Stimulated activated naive CD4-positive, alpha-beta T cell treated with Interleukin-2 at 50 U/mL for 16 hours (primary cell): ENCODE results near the gene KRT71.
"Not testable (repeated sequence)": the region's sequence is repeated elsewhere in the genome, so short reads cannot be mapped to it uniquely, and the experiment has no call there.

Experiments used
- DNase-seq: peaks from one replicate; lab custom pipeline; 2025; lab: John Stamatoyannopoulos, UW

The KRT71 gene

DNA sequence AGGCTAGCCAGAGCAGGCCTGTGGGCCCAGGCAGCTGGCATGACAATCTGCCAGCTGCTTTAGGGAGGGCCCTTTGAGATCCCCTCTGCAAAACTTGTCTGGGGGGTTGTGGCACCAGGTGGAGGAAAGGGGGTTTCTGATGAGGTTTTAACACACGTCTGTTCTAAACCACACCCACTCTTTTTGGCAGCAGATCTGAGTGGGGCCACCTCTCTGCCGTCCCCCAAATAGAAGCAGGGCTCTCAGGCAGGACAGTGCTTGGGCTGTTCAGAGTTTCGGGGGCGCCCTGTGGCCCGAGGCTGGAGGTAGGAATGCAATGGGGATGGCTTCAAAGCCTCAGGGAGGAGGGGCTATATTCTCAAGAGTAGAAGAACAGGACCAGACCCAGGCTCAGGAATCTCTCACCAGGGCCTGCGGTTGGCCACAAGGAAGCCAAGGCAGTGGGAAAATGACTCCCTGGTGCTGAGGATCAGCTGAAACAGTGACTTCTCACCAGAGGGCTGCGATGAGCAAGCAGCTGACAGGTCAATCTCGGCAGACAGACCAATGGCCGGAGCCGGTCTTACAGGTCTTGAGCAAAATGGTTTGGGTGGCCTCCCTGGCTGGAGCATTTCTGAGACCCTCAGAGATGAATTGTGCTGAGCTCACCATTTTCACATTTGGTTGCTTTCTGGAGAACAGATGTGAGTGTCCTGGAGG is 31.2 kb downstream of the KRT71 start:
- DNase-seq = no peak

DNA sequence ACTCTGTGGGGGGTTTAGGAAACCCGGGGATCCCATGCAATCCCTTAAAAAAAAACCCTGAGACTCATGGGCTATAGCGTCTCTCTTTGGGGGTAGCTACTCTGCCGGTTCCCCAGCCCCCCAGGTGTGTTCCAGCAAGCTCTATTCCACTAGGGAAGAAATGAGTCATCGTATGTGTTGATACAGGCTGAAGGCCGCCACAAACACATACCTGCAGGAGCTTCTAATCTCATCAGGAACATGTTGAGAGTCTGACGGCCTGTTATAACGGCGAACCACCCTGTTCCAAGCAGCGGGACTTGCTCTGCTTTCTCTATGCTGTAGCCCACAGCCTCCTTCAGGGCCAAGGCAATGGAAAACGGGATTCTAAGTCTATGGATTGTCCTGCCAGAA is 31.8 kb downstream of the KRT71 start:
- DNase-seq = no peak

DNA sequence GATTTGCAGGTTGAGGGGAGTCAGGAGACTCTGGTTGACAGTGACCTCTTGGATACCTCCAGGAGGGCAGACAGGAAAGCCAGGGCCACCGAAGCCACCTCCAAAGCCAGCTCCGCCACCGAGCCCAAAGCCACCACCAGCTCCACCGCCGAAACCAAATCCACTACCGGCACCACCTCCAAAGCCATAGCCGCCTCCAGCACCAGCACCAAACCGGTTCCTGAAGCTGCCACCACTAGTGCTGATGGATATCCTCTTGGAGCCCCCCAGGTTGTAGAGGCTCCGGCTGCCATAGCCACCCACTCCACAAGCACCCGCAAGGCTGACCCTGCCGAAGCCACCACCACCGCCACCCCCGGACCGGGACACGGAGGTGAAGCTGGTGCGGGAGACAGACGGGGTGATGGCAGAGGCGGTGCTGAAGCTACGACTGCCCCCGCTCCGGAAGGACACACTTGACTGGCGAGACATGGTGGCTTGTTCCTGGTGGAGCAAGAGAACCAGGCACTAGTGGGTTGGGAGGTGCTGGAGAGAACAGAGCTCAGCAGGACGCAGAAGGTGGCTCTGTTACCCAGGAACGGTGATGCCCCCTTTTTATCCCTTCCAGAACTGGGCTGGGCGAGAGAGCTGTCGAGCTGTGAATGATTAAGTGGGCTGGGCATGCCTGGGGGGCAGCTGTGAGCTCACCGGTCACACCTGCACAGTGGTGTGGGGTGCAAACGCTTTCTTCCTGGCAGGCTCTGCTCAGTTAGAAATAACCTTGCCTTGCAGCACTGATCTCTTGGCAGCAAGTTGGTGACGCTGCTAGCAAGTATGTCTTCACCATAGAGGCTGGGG is 32.9 kb downstream of the KRT71 start, which contains the start of gene KRT5:
Gene KRT5 (minus strand): TSS at position 569 of the 837 bp plus-strand sequence. CDS start 98 bp downstream, at position 471.
- DNase-seq = no peak

GRCh38 chr12:52519387-52519703 is 33.6 kb downstream of the KRT71 start:
- DNase-seq = no peak

GRCh38 chr12:52518574-52519386 is 34.2 kb downstream of the KRT71 start:
- no peak for DNase-seq

DNA sequence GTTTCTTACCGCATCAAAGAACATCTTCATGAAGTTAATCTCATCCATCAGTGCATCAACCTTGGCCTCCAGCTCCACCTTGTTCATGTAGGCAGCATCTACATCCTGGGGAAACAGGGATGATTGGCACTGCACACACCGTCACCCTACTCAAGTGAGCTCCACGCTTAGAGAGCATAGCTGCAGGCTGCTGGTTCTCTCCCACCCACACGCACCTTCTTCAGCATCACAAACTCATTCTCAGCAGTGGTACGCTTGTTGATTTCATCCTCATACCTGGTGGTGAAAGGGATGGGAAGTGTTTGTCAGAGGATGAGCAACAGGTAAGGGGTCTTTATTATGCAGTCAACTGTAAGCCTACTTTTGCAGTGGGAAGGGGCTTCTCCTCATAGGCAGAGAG is 35.1 kb downstream of the KRT71 start:
- no peak for DNase-seq

DNA sequence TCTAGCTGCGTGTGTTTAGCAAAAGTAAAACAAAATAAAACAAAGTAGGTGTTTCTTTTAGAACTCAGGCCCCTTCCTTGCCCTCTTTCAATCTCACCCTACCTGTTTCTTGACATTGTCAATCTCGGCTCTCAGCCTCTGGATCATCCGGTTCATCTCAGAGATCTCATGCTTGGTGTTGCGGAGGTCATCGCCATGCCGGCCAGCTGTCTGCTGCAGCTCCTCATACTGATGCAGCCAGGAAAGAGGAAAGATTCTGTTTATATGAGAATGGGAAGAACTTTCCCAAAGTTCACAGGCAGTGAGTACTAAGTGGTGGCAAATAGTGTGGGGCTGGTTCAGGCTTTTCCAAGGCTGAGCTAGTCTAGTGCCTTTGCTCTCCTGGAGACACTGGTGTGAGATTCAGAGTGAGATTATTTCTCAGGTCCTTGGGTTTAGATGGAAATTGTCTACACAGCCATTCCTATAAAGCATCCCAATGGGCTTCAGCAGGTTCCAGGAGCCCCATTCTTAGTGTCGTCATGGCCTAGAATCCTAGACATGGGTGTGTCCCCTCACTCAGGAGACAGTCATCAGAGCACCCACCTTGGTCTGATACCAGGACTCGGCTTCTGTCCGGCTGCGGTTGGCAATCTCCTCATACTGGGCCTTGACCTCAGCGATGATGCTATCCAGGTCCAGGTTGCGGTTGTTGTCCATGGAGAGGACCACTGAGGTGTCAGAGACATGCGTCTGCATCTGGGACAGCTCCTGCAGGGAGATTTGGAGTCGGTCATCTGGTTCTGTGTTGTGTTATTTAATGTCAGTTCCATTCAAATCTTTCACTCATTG is 35.7 kb downstream of the KRT71 start:
- DNase-seq = no peak

GRCh38 chr12:52515927-52516831 is 36.8 kb downstream of the KRT71 start:
- DNase-seq = no peak

DNA sequence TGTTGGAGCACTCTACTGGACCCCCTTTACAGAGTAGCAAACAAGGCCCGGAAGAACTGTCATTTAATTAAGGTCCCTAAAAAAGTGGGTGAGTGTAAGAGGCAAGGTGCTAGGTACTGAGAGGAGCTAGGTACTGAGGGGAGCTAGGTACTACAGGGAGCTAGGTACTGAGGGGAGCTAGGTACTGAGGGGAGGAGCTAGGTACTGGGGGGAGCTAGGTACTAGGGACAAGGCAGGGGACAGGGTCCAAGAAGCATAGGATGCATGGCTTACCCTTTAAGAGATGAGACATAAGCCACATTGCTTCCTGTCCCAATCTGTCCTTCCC is 37.7 kb downstream of the KRT71 start:
- no peak for DNase-seq

GRCh38 chr12:52514471-52515318 is 38.2 kb downstream of the KRT71 start:
- no peak for DNase-seq

GRCh38 chr12:52513736-52514135 is 39.2 kb downstream of the KRT71 start:
- no peak for DNase-seq

GRCh38 chr12:52508211-52508610 is 44.7 kb downstream of the KRT71 start:
- no peak for DNase-seq

- no peak for DNase-seq
Observed at GRCh38 chr12:52506858-52507715, 45.9 kb downstream of the KRT71 start.

- DNase-seq = no peak
Observed at GRCh38 chr12:52502877-52503276, 50.1 kb downstream of the KRT71 start.

- DNase-seq = no peak
Observed at GRCh38 chr12:52501490-52501889, 51.5 kb downstream of the KRT71 start.

GRCh38 chr12:52500574-52500973 is 52.4 kb downstream of the KRT71 start:
- DNase-seq = not testable (repeated sequence)

- DNase-seq = no peak
Observed at GRCh38 chr12:52499806-52500560, 53.0 kb downstream of the KRT71 start.

DNA sequence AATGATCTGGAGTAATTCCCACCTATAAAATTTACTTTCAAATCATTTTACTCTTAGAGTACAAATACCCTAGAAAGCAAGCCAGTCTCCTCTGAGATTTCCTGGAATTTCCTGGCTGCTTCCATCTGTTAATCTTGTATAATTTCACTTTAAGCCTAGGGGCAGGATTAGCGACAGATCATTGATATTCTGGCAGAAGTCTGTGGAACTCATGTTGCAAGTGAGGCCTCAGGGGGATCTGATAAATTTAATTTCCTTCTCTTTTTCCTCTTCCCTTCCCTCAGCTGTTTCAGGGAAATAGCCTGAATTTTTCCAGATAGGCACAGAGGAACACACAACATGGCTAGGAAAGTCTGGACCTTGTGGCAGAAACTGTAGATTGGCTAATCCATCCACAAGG is 54.0 kb downstream of the KRT71 start:
- no peak for DNase-seq
